SK-N-SH (cell line): Measurements from ENCODE around the gene ANKFN1. TPM values are rescaled to one million over a fixed set of nuclear protein-coding genes. Genes with fewer than 3 reads are reported as not detected.

Experiments used
- CTCF ChIA-PET: fragments of 300-600, 350-600 bp; formaldehyde crosslinking; extraction: SDS; loops from one replicate; lab custom pipeline; 2021; lab: Yijun Ruan, JAX
- POLR2A ChIA-PET: fragments of 350-600 bp; sonication (Branson Sonifier 250); formaldehyde crosslinking; extraction: SDS; loops from one replicate; lab custom pipeline; 2020; ENCODE audit warnings: antibody characterized with exemption, inconsistent platforms; lab: Yijun Ruan, JAX
- DNase-seq: peaks from one replicate; pipeline ENCODE4 v3.0.0; 2012
- H2AFZ ChIP-seq: fragments of 200-600 bp; sonication (generic); 2 replicates; pipeline ENCODE4 v1.8.1; 2016; ENCODE audit warnings: antibody characterized with exemption, mild to moderate bottlenecking, low read depth
- H3F3A ChIP-seq: fragments of 200-600 bp; sonication (generic); replicated peaks from 2 replicates; pipeline ENCODE3; 2016; ENCODE audit warnings: antibody characterized with exemption, mild to moderate bottlenecking; ENCODE audit not compliant: insufficient read depth
- H3K27ac ChIP-seq, 2 experiments: fragments of 200-500 bp in 1 of 2; fragments of 200-600 bp in 1 of 2; sonication (Bioruptor generic) in 1 of 2; sonication (generic), shearing (Covaris generic) in 1 of 2; 2 replicates each; pipeline versions ENCODE4 v1.5.1 to v1.6.1; 2014 to 2016; ENCODE audit warnings: low read depth in 2 of 2, inconsistent platforms in 1 of 2, low read length in 1 of 2, mild to moderate bottlenecking in 1 of 2, mixed read lengths in 1 of 2
- H3K27me3 ChIP-seq: fragments of 200-600 bp; sonication (generic), shearing (Covaris generic); 2 replicates; pipeline ENCODE4 v1.6.1; 2016; ENCODE audit warnings: mixed run types; ENCODE audit not compliant: insufficient read depth
- H3K36me3 ChIP-seq, 2 experiments: fragments of 200-500 bp in 1 of 2; fragments of 200-600 bp in 1 of 2; sonication (Bioruptor generic) in 1 of 2; sonication (generic) in 1 of 2; replicated peaks in 1 of 2; 2 replicates each; pipeline versions ENCODE3 to v1.5.1; 2014 to 2016; ENCODE audit warnings: low read length in 1 of 2, mild to moderate bottlenecking in 1 of 2; ENCODE audit not compliant: insufficient read depth in 2 of 2, control insufficient read depth in 1 of 2
- H3K4me1 ChIP-seq, 2 experiments: fragments of 200-500 bp in 1 of 2; fragments of 200-600 bp in 1 of 2; sonication (Bioruptor generic) in 1 of 2; sonication (generic), shearing (Covaris generic) in 1 of 2; 2 replicates each; pipeline versions ENCODE4 v1.5.1 to v1.6.1; 2014 to 2016; ENCODE audit warnings: low read depth in 1 of 2, low read length in 1 of 2, mixed run types in 1 of 2; ENCODE audit not compliant: insufficient read depth in 2 of 2, control insufficient read depth in 1 of 2
- H3K4me2 ChIP-seq: fragments of 200-600 bp; sonication (generic), shearing (Covaris generic); 2 replicates; pipeline ENCODE4 v1.6.1; 2017; ENCODE audit warnings: mixed run types
- H3K4me3 ChIP-seq, 2 experiments: fragments of 200-500 bp in 1 of 2; fragments of 200-600 bp in 1 of 2; sonication (Bioruptor generic) in 1 of 2; sonication (generic), shearing (Covaris generic) in 1 of 2; 2 replicates each; pipeline versions ENCODE4 v1.5.1 to v1.8.1; 2014 to 2016; ENCODE audit warnings: low read depth in 2 of 2, inconsistent platforms in 1 of 2, low read length in 1 of 2, mild to moderate bottlenecking in 1 of 2, mixed read lengths in 1 of 2, moderate library complexity in 1 of 2
- H3K79me2 ChIP-seq: fragments of 200-600 bp; sonication (generic); 2 replicates; pipeline ENCODE4 v1.8.1; 2017; ENCODE audit warnings: mild to moderate bottlenecking; ENCODE audit not compliant: insufficient read depth
- H3K9ac ChIP-seq: fragments of 200-600 bp; sonication (generic); 2 replicates; pipeline ENCODE4 v1.6.1; 2017; ENCODE audit warnings: mixed run types
- H3K9me2 ChIP-seq: fragments of 200-600 bp; sonication (generic); 2 replicates; pipeline ENCODE4 v1.6.1; 2017; ENCODE audit warnings: mixed run types
- H3K9me3 ChIP-seq: fragments of 200-600 bp; sonication (generic); 2 replicates; pipeline ENCODE4 v1.6.1; 2017; ENCODE audit warnings: mixed run types, mild to moderate bottlenecking, moderate library complexity
- H4K20me1 ChIP-seq: fragments of 200-600 bp; sonication (generic); 2 replicates; pipeline ENCODE4 v1.6.1; 2017; ENCODE audit warnings: mild to moderate bottlenecking, mixed run types; ENCODE audit not compliant: insufficient read depth
- CHD2 ChIP-seq: fragments of 150-350 bp; IDR thresholded peaks from 2 replicates; pipeline ENCODE4 v1.6.1; 2018; ENCODE audit warnings: low read length; ENCODE audit not compliant: partially characterized antibody
- FOSL2 ChIP-seq: IDR thresholded peaks from 2 replicates; pipeline ENCODE4 v1.4.0; 2012; ENCODE audit warnings: low read depth, mild to moderate bottlenecking, moderate library complexity, borderline replicate concordance
- FOXJ3 ChIP-seq: sonication (generic); formaldehyde crosslinking; IDR thresholded peaks from 2 replicates; pipeline ENCODE4 v1.5.1; 2020; ENCODE audit warnings: mild to moderate bottlenecking, missing genetic modification reagents
- FOXM1 ChIP-seq: IDR thresholded peaks from 2 replicates; pipeline ENCODE4 v1.4.0; 2012; ENCODE audit warnings: low read depth, mild to moderate bottlenecking
- GABPA ChIP-seq: IDR thresholded peaks from 2 replicates; pipeline ENCODE4 v1.4.0; 2012; ENCODE audit warnings: low read depth, mild to moderate bottlenecking
- GATA2 ChIP-seq: sonication (generic); formaldehyde crosslinking; IDR thresholded peaks from 2 replicates; pipeline ENCODE4 v1.5.0; 2020; ENCODE audit warnings: mild to moderate bottlenecking, missing genetic modification reagents
- NFIC ChIP-seq: IDR thresholded peaks from 2 replicates; pipeline ENCODE4 v1.4.0; 2012; ENCODE audit warnings: borderline replicate concordance
- NRF1 ChIP-seq: IDR thresholded peaks from 2 replicates; pipeline ENCODE4 v1.6.1; 2012; ENCODE audit warnings: low read depth, mild to moderate bottlenecking, low read length
- RAD21 ChIP-seq: IDR thresholded peaks from 2 replicates; pipeline ENCODE4 v1.6.1; 2012; ENCODE audit warnings: mild to moderate bottlenecking, low read length
- RCOR1 ChIP-seq: fragments of 150-350 bp; IDR thresholded peaks from 2 replicates; pipeline ENCODE4 v1.6.1; 2017; ENCODE audit warnings: antibody characterized with exemption, low read length
- RXRA ChIP-seq: IDR thresholded peaks from 2 replicates; pipeline ENCODE4 v1.4.0; 2012; ENCODE audit warnings: low read depth, mild to moderate bottlenecking, borderline replicate concordance
- SMC3 ChIP-seq: IDR thresholded peaks from 2 replicates; pipeline ENCODE4 v1.6.1; 2012; ENCODE audit warnings: low read depth, low read length, improper control_type of control experiment
- TAF1 ChIP-seq: IDR thresholded peaks from 2 replicates; pipeline ENCODE4 v1.6.1; 2012; ENCODE audit warnings: low read depth, mild to moderate bottlenecking, low read length, moderate library complexity, borderline replicate concordance
- TCF12 ChIP-seq: IDR thresholded peaks from 2 replicates; pipeline ENCODE4 v1.4.0; 2012
- TEAD4 ChIP-seq: IDR thresholded peaks from 2 replicates; pipeline ENCODE4 v1.4.0; 2012; ENCODE audit warnings: mild to moderate bottlenecking, borderline replicate concordance; ENCODE audit not compliant: insufficient read depth
- WGBS: methylation state at CpG from one replicate; pipeline ENCODE4 v1.1.6; 2017; ENCODE audit warnings: low lambda C conversion rate; 5-methylcytosine and 5-hydroxymethylcytosine counted together
- polyA plus RNA-seq, 3 experiments: library from polyadenylated mRNA; depleted of rRNA; stranded (reverse); fragments of >200 nt; gene quantifications; 2 replicates each; pipeline ENCODE4 v1.2.3, GENCODE V29; 2012
- TF ChIP-seq, protein P1 (sequence below): fragments of 200-600 bp; sonication (generic); IDR thresholded peaks from 2 replicates; pipeline ENCODE4 v1.6.1; 2017; ENCODE audit warnings: antibody characterized with exemption, mild to moderate bottlenecking, moderate library complexity
- TF ChIP-seq, protein P2 (sequence below): fragments of 150-350 bp; IDR thresholded peaks from 2 replicates; pipeline ENCODE4 v1.6.1; 2017; ENCODE audit warnings: antibody characterized with exemption, low read length, low read depth, borderline replicate concordance
- TF ChIP-seq, protein P3 (sequence below): IDR thresholded peaks from 2 replicates; pipeline ENCODE4 v1.4.0; 2012; ENCODE audit warnings: low read depth, borderline replicate concordance

The ANKFN1 gene
- polyA plus RNA-seq, 1 of the 3 experiments (the other 2 are of a cell fraction), result 0.07 TPM

DNA sequence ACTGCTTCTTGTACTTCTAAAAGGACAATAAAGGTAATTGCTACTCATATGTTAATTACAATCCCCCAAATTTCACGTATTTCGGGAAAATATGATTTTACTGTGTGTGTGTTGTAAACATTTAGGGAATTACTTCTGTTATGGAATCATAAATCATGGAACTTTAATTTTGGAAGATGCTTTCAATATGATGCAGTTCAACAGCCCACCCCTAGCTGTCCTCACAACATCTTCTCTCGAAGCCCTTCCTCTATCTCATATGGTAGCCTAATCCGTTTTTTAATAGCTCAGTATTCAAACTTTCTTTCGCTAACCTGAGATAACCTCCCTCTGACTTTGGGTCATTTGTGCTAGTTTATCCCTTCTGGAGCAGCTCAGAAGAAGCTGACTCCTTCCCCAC is 78.4 kb downstream of the ANKFN1 start:
- ChIA-PET POLR2A (no interaction called here), CTCF (interaction anchor here (0.5 to 1.2 kb wide), 3 partner anchors 7 to 484 kb away, joined by 3 read pairs; no protein-coding TSS in a partner anchor)
- H3K27me3 ChIP-seq, result no peaks in the 10 kb centered on the region
- no peaks in the 10 kb centered on the region for H3K9me3 ChIP-seq
- no peak overlapping the region for H3K9ac ChIP-seq
- DNase-seq, result no peak
- no peak overlapping the region for H3K4me3 ChIP-seq
- H2AFZ ChIP-seq, result peak overlapping the region; percentile 54; the same call in 1 of the 2 replicates
- no peaks in the 10 kb centered on the region for H4K20me1 ChIP-seq
- no peak for TF ChIP-seq FOSL2
- TF ChIP-seq, protein P1, sequence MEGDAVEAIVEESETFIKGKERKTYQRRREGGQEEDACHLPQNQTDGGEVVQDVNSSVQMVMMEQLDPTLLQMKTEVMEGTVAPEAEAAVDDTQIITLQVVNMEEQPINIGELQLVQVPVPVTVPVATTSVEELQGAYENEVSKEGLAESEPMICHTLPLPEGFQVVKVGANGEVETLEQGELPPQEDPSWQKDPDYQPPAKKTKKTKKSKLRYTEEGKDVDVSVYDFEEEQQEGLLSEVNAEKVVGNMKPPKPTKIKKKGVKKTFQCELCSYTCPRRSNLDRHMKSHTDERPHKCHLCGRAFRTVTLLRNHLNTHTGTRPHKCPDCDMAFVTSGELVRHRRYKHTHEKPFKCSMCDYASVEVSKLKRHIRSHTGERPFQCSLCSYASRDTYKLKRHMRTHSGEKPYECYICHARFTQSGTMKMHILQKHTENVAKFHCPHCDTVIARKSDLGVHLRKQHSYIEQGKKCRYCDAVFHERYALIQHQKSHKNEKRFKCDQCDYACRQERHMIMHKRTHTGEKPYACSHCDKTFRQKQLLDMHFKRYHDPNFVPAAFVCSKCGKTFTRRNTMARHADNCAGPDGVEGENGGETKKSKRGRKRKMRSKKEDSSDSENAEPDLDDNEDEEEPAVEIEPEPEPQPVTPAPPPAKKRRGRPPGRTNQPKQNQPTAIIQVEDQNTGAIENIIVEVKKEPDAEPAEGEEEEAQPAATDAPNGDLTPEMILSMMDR, result peak; percentile 53
- 0 out of 2 replicates have a peak, but pooled peaks have one; percentile 5 for TF ChIP-seq RAD21
- no peak overlapping the region for H3K27ac ChIP-seq
- no peaks in the 10 kb centered on the region for H3K4me1 ChIP-seq
- no peaks in the 10 kb centered on the region for H3K9me2 ChIP-seq
- no peaks in the 10 kb centered on the region for H3K79me2 ChIP-seq
- H3K4me2 ChIP-seq, result no peak overlapping the region
- 11% methylated on average over 5 of the region's 5 CpGs for WGBS
- no peaks in the 10 kb centered on the region for H3K36me3 ChIP-seq
- H3F3A ChIP-seq, result no peaks in the 10 kb centered on the region

DNA sequence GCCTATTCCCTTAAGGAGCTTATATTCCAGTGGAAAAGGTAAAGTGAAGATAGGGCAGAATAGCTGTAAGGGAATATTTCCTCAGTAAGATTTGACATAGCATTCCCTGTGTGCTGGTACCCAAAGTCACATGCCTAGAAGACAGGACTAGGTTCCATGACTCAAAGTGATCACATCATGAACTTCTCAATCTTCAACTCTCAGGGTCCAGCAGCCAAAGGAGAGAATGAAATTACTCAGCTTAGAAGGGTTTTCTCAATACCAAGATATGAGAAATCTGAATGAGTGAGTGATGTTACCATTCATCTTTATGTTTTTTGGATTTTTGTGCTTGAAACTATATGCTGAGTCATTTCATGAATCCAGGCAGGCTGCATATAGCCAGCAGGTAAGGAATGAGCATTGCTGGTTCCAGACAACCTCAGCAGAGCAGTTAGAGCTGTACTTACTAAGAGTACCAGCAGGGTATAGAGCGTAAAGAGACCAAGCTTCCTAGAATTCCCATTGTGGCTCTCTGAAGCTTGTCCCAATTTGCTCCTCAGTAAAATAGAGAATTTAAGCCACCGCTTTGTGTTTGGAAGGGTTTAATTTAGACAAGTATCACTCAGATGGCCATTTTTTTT is 91.1 kb downstream of the ANKFN1 start:
- Histone ChIP-seq H3K4me2 (no peak overlapping the region), H3K36me3 (no peaks in the 10 kb centered on the region)
- POLR2A ChIA-PET, result no interaction called here
- TF ChIP-seq, protein P2, sequence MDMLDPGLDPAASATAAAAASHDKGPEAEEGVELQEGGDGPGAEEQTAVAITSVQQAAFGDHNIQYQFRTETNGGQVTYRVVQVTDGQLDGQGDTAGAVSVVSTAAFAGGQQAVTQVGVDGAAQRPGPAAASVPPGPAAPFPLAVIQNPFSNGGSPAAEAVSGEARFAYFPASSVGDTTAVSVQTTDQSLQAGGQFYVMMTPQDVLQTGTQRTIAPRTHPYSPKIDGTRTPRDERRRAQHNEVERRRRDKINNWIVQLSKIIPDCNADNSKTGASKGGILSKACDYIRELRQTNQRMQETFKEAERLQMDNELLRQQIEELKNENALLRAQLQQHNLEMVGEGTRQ, result no peak
- TF ChIP-seq TEAD4, result no peak
- no peak for TF ChIP-seq SMC3
- TF ChIP-seq NFIC, result no peak
- no peak for TF ChIP-seq TCF12
- TF ChIP-seq FOSL2, result no peak
- TF ChIP-seq CHD2, result no peak
- TF ChIP-seq GATA2 (CRISPR knock-in tag), result no peak
- no peak for TF ChIP-seq TAF1
- no peak for TF ChIP-seq FOXJ3 (CRISPR knock-in tag)
- TF ChIP-seq RXRA, result no peak
- TF ChIP-seq, protein P3, sequence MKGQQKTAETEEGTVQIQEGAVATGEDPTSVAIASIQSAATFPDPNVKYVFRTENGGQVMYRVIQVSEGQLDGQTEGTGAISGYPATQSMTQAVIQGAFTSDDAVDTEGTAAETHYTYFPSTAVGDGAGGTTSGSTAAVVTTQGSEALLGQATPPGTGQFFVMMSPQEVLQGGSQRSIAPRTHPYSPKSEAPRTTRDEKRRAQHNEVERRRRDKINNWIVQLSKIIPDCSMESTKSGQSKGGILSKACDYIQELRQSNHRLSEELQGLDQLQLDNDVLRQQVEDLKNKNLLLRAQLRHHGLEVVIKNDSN, result no peak
- TF ChIP-seq GABPA, result no peak
- TF ChIP-seq NRF1, result no peak
- TF ChIP-seq FOXM1, result no peak
- TF ChIP-seq RCOR1, result no peak
- TF ChIP-seq, protein P1, result no peak
- TF ChIP-seq, all 33 proteins: peak for 0
- no peaks in the 10 kb centered on the region for H3F3A ChIP-seq
- no peaks in the 10 kb centered on the region for H4K20me1 ChIP-seq
- H2AFZ ChIP-seq, result no peak overlapping the region
- 44% methylated on average over 2 of the region's 2 CpGs for WGBS
- H3K79me2 ChIP-seq, result no peaks in the 10 kb centered on the region
- H3K9me2 ChIP-seq, result no peaks in the 10 kb centered on the region
- H3K9ac ChIP-seq, result no peak overlapping the region
- H3K4me3 ChIP-seq, result no peak overlapping the region
- no peaks in the 10 kb centered on the region for H3K4me1 ChIP-seq
- CTCF ChIA-PET, result interaction anchor here (0.6 kb wide), 1 partner anchor 46 kb away, joined by 3 read pairs; no protein-coding TSS in a partner anchor
- no peak overlapping the region for H3K27ac ChIP-seq
- no peaks in the 10 kb centered on the region for H3K27me3 ChIP-seq
- no peaks in the 10 kb centered on the region for H3K9me3 ChIP-seq
- no peak for DNase-seq
